ENCODE results near the gene TRMU.
"Not testable (repeated sequence)": the region's sequence is repeated elsewhere in the genome, so short reads cannot be mapped to it uniquely, and the experiment has no call there.

Gene TRMU

GRCh38 chr22:46388647-46389046 is 53.1 kb downstream of the TRMU start:
- H3K27me3 ChIP-seq (ENCODE audit: control insufficient read depth in 1 of 2, insufficient read depth in 2 of 2, low read length in 2 of 2) = no peaks in the 10 kb centered on the region
- H3K9ac ChIP-seq (ENCODE audit: low read length) = no peak overlapping the region
- H3K36me3 ChIP-seq (ENCODE audit: insufficient read depth, low read length) = no peaks in the 10 kb centered on the region
- no peaks in the 10 kb centered on the region for H3K9me3 ChIP-seq (ENCODE audit: low read length)
- H3K4me1 ChIP-seq (ENCODE audit: insufficient read depth, low read length) = no peaks in the 10 kb centered on the region
- no peak overlapping the region for H3K4me3 ChIP-seq (ENCODE audit: low read depth in 1 of 2, low read length in 2 of 2)
- no peak overlapping the region for H3K27ac ChIP-seq (ENCODE audit: low read depth, low read length)

DNA sequence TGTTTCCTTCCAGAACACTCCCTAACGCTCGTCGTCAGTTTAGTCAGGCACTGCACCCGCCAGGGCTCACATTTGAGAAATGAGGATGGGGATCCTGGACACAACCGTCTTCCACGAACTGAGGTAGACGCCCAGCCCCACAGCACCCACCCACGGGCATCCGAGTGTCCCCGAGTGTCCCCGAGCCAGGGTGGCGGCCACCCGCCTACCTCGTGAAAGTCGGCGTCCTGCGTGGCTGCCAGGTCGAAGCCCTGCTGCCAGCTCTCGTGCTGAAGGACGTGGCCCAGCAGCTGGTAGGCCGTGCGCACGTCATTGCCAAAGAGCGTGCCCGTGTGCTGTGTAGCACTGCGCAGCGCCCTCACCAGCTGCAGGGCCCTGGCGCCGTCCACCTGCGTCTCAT is 53.6 kb downstream of the TRMU start:
- no peaks in the 10 kb centered on the region for H3K36me3 ChIP-seq (ENCODE audit: insufficient read depth, low read length)
- no peak overlapping the region for H3K9ac ChIP-seq (ENCODE audit: low read length)
- H3K27ac ChIP-seq (ENCODE audit: low read depth, low read length) = no peak overlapping the region
- no peaks in the 10 kb centered on the region for H3K27me3 ChIP-seq (ENCODE audit: control insufficient read depth in 1 of 2, insufficient read depth in 2 of 2, low read length in 2 of 2)
- no peaks in the 10 kb centered on the region for H3K4me1 ChIP-seq (ENCODE audit: insufficient read depth, low read length)
- H3K4me3 ChIP-seq (ENCODE audit: low read depth in 1 of 2, low read length in 2 of 2) = no peak overlapping the region
- no peaks in the 10 kb centered on the region for H3K9me3 ChIP-seq (ENCODE audit: low read length)

DNA sequence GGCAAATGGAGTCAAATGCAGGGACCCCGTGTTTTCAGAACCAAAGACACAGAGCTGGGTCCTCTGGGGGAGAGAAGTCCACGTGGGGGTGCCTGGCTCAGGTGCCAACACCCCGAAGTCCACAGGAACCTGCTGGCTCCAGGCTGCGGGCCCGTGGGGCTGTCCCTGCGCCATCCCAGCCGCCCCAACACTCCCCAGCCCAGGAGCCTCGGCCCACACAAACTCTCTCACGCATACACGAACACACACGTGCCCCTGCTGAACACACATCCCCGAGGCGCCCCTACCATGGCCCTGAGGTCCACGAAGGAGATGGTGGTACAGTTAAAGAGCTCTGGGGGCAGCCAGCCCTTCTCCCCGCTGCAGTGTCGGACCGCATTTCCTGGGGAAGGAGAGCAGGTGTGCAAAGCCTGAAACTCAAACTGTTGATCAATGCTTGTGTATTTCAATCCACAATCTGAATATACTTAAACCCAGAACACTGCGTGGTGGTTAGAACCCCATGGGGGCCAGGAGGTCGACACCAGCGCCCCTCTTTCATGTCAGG is 54.7 kb downstream of the TRMU start:
- Histone ChIP-seq H3K4me1 (ENCODE audit: insufficient read depth, low read length) (no peaks in the 10 kb centered on the region), H3K9ac (ENCODE audit: low read length) (no peak overlapping the region), H3K4me3 (ENCODE audit: low read depth in 1 of 2, low read length in 2 of 2) (no peak overlapping the region), H3K27ac (ENCODE audit: low read depth, low read length) (no peak overlapping the region), H3K27me3 (ENCODE audit: control insufficient read depth in 1 of 2, insufficient read depth in 2 of 2, low read length in 2 of 2) (no peaks in the 10 kb centered on the region), H3K9me3 (ENCODE audit: low read length) (no peaks in the 10 kb centered on the region), H3K36me3 (ENCODE audit: insufficient read depth, low read length) (no peaks in the 10 kb centered on the region)

DNA sequence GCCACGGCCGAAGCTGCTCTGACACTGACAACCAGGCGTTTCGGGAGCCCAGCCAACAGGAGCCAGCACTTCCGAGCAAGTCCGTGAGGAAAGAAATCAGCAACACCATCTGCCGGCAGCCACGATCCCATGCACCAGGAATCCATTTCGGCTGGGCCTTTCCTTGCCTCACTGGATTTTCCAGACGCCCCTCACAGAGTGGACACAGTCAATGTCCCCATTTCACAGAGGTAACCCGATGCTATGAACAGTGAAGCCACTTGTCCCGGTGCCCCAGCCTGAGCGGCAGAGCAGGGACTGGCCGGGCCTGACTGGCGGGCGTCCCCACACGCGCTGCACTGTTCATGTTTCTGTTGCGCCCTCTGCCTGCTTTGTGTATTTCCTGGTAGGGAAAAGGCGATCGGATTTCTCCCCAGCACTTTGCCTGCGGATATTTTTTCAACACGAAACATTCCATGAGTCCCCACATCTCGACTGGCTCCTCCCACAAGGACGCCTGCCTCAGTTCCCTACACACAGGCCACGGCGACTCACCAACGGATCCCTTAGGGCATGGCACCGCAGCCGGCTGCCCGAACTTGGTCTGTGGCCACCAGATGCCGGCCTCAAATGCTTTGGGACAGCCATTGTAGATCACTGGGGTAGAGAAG is 55.3 kb downstream of the TRMU start:
- Histone ChIP-seq H3K27me3 (ENCODE audit: control insufficient read depth in 1 of 2, insufficient read depth in 2 of 2, low read length in 2 of 2) (no peaks in the 10 kb centered on the region), H3K9me3 (ENCODE audit: low read length) (no peaks in the 10 kb centered on the region), H3K27ac (ENCODE audit: low read depth, low read length) (no peak overlapping the region), H3K4me1 (ENCODE audit: insufficient read depth, low read length) (no peaks in the 10 kb centered on the region), H3K9ac (ENCODE audit: low read length) (no peak overlapping the region), H3K36me3 (ENCODE audit: insufficient read depth, low read length) (no peaks in the 10 kb centered on the region), H3K4me3 (ENCODE audit: low read depth in 1 of 2, low read length in 2 of 2) (no peak overlapping the region)

DNA sequence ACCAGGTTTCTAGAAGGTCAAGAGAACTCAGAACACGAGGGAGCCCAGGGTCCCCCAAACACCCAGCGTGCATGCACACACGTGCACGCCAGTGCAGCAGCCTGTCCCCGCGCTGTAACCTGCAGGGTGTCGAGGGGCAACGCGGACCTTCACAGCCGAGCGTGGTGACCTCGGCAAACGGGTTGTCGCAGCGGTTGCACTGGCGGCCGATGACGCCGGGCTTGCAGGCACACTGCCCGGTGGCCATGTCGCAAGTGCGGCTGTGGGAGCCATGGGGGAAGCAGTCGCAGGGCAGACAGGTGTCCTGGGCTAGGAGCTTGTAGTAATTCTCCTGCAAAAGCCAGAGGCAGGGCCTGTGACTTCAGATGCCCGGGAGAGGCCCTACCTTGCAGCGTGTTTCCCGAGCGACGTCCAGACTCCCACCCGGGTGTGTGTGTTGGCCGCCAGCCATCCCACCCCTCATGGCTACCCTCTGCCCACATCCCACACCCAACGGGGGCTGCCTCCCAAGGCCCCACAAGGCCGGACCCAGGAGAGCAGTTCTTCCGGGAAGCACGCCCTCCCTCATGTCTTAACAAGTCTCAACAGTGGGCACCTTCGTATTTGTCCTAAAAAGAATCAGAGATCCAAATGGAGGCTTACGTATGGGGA is 56.1 kb downstream of the TRMU start:
- Histone ChIP-seq H3K27me3 (ENCODE audit: control insufficient read depth in 1 of 2, insufficient read depth in 2 of 2, low read length in 2 of 2) (no peaks in the 10 kb centered on the region), H3K36me3 (ENCODE audit: insufficient read depth, low read length) (no peaks in the 10 kb centered on the region), H3K27ac (ENCODE audit: low read depth, low read length) (no peak overlapping the region), H3K4me1 (ENCODE audit: insufficient read depth, low read length) (no peaks in the 10 kb centered on the region), H3K9ac (ENCODE audit: low read length) (no peak overlapping the region), H3K9me3 (ENCODE audit: low read length) (no peaks in the 10 kb centered on the region), H3K4me3 (ENCODE audit: low read depth in 1 of 2, low read length in 2 of 2) (no peak overlapping the region)

DNA sequence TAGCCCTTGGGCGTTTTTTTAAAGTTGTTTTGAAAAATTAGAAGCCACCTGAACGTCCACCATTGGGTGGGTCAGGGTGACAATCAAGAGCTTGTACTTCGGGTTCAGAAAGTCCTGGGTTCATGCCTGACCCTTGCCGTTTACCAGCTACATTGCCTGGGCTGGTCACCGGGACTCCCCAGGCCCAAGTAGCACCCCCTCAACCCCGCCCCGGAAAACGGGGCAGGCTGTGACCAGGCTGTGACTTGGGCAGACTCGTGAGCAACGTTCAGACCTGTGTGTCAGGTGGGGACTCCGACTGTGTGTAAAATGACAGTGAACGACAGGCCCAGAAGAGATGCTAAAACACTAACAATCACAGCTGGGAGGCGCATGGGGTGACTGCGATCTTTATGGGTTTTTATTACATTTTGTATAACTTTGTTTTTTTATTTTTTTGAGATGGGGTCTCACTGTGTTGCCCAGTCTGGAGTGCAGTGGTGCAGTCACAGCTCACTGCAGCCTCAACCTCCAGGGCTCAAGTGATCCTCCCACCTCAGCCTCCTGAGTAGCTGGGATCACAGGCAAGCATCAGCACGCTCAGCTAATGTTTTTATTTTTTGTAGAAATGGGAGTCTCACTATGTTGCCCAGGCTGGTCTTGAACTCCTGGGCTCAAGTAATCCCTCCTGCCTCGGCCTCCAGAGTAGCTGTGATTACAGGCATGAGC is 56.8 kb downstream of the TRMU start:
- no peak overlapping the region for H3K4me3 ChIP-seq (ENCODE audit: low read depth in 1 of 2, low read length in 2 of 2)
- H3K27me3 ChIP-seq (ENCODE audit: control insufficient read depth in 1 of 2, insufficient read depth in 2 of 2, low read length in 2 of 2) = no peaks in the 10 kb centered on the region
- no peaks in the 10 kb centered on the region for H3K4me1 ChIP-seq (ENCODE audit: insufficient read depth, low read length)
- no peaks in the 10 kb centered on the region for H3K36me3 ChIP-seq (ENCODE audit: insufficient read depth, low read length)
- H3K27ac ChIP-seq (ENCODE audit: low read depth, low read length) = no peak overlapping the region
- no peaks in the 10 kb centered on the region for H3K9me3 ChIP-seq (ENCODE audit: low read length)
- H3K9ac ChIP-seq (ENCODE audit: low read length) = no peak overlapping the region

GRCh38 chr22:46393873-46394272 is 58.4 kb downstream of the TRMU start:
- Histone ChIP-seq H3K27ac (ENCODE audit: low read depth, low read length) (no peak overlapping the region), H3K27me3 (ENCODE audit: control insufficient read depth in 1 of 2, insufficient read depth in 2 of 2, low read length in 2 of 2) (no peaks in the 10 kb centered on the region), H3K36me3 (ENCODE audit: insufficient read depth, low read length) (no peaks in the 10 kb centered on the region), H3K4me1 (ENCODE audit: insufficient read depth, low read length) (no peaks in the 10 kb centered on the region), H3K9ac (ENCODE audit: low read length) (no peak overlapping the region), H3K4me3 (ENCODE audit: low read depth in 1 of 2, low read length in 2 of 2) (no peak overlapping the region), H3K9me3 (ENCODE audit: low read length) (no peaks in the 10 kb centered on the region)

GRCh38 chr22:46394622-46395021 is 59.1 kb downstream of the TRMU start:
- Histone ChIP-seq H3K9me3 (ENCODE audit: low read length) (no peaks in the 10 kb centered on the region), H3K27ac (ENCODE audit: low read depth, low read length) (no peak overlapping the region), H3K4me1 (ENCODE audit: insufficient read depth, low read length) (no peaks in the 10 kb centered on the region), H3K9ac (ENCODE audit: low read length) (no peak overlapping the region), H3K27me3 (ENCODE audit: control insufficient read depth in 1 of 2, insufficient read depth in 2 of 2, low read length in 2 of 2) (no peaks in the 10 kb centered on the region), H3K36me3 (ENCODE audit: insufficient read depth, low read length) (no peaks in the 10 kb centered on the region), H3K4me3 (ENCODE audit: low read depth in 1 of 2, low read length in 2 of 2) (no peak overlapping the region)

DNA sequence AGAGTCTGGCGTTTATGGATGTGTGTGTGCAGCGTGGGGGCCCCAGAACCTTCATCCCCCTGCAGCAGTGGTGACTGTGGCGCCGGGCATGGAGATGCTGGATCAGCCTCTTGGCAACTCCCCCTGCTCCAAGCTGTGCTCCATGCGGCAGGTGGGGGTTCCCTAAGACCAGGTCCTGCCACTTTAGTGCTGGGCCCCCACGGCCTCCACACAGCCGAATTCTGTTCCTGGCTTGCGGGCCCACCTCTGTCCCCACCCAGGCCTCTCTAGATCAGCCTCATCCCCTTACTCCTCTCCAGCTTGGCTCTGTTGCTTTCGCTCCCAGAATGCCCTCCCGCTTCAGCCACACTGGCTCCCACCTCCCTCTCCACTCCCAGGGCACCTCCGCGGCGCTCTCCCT is 59.6 kb downstream of the TRMU start:
- H3K9ac ChIP-seq (ENCODE audit: low read length) = no peak overlapping the region
- H3K27me3 ChIP-seq (ENCODE audit: control insufficient read depth in 1 of 2, insufficient read depth in 2 of 2, low read length in 2 of 2) = no peaks in the 10 kb centered on the region
- H3K4me3 ChIP-seq (ENCODE audit: low read depth in 1 of 2, low read length in 2 of 2) = no peak overlapping the region
- H3K4me1 ChIP-seq (ENCODE audit: insufficient read depth, low read length) = no peaks in the 10 kb centered on the region
- no peaks in the 10 kb centered on the region for H3K9me3 ChIP-seq (ENCODE audit: low read length)
- no peaks in the 10 kb centered on the region for H3K36me3 ChIP-seq (ENCODE audit: insufficient read depth, low read length)
- H3K27ac ChIP-seq (ENCODE audit: low read depth, low read length) = no peak overlapping the region

DNA sequence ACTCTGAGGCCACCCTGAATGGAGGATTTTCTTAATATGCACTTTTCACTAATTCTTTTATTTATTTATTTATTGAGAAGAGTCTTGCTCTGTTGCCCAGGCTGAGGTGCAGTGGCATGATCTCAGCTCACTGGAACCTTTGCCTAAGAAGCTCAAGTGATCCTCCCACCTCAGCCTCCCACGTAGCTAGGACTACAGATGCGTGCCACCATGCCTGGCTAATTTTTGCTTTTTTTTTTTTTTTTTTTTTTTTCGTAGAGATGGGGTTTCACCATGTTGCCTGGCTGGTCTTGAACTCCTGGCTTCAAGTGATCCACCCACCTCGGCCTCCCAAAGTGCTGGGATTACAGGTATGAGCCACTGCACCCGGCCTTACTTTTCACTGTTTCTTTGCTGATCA is 61.5 kb downstream of the TRMU start:
- H3K4me3 ChIP-seq (ENCODE audit: low read depth in 1 of 2, low read length in 2 of 2); H3K9ac ChIP-seq (ENCODE audit: low read length); H3K27me3 ChIP-seq (ENCODE audit: control insufficient read depth in 1 of 2, insufficient read depth in 2 of 2, low read length in 2 of 2); H3K27ac ChIP-seq (ENCODE audit: low read depth, low read length); H3K4me1 ChIP-seq (ENCODE audit: insufficient read depth, low read length); H3K36me3 ChIP-seq (ENCODE audit: insufficient read depth, low read length); H3K9me3 ChIP-seq (ENCODE audit: low read length): not testable (repeated sequence)

- Histone ChIP-seq H3K4me1 (ENCODE audit: insufficient read depth, low read length) (no peaks in the 10 kb centered on the region), H3K9me3 (ENCODE audit: low read length) (no peaks in the 10 kb centered on the region), H3K27me3 (ENCODE audit: control insufficient read depth in 1 of 2, insufficient read depth in 2 of 2, low read length in 2 of 2) (no peaks in the 10 kb centered on the region), H3K36me3 (ENCODE audit: insufficient read depth, low read length) (no peaks in the 10 kb centered on the region), H3K27ac (ENCODE audit: low read depth, low read length) (no peak overlapping the region), H3K4me3 (ENCODE audit: low read depth in 1 of 2, low read length in 2 of 2) (no peak overlapping the region), H3K9ac (ENCODE audit: low read length) (no peak overlapping the region)
Measured at GRCh38 chr22:46397514-46397913, 62.0 kb downstream of the TRMU start.
